GM12874 (cell line): Measurements from ENCODE around the gene POLR2H.

Source experiments
- TF ChIP-seq, protein P1 (sequence below): IDR thresholded peaks from 2 replicates; pipeline ENCODE4 v1.5.1; 2011; ENCODE audit warnings: low read depth, mild to moderate bottlenecking, control low read depth, low read length, moderate library complexity; ENCODE audit not compliant: insufficient read depth

Gene POLR2H

GRCh38 chr3:184328516-184328915 lies 33.0 kb upstream of the POLR2H start:
- TF ChIP-seq, protein P1, sequence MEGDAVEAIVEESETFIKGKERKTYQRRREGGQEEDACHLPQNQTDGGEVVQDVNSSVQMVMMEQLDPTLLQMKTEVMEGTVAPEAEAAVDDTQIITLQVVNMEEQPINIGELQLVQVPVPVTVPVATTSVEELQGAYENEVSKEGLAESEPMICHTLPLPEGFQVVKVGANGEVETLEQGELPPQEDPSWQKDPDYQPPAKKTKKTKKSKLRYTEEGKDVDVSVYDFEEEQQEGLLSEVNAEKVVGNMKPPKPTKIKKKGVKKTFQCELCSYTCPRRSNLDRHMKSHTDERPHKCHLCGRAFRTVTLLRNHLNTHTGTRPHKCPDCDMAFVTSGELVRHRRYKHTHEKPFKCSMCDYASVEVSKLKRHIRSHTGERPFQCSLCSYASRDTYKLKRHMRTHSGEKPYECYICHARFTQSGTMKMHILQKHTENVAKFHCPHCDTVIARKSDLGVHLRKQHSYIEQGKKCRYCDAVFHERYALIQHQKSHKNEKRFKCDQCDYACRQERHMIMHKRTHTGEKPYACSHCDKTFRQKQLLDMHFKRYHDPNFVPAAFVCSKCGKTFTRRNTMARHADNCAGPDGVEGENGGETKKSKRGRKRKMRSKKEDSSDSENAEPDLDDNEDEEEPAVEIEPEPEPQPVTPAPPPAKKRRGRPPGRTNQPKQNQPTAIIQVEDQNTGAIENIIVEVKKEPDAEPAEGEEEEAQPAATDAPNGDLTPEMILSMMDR = no peak

DNA sequence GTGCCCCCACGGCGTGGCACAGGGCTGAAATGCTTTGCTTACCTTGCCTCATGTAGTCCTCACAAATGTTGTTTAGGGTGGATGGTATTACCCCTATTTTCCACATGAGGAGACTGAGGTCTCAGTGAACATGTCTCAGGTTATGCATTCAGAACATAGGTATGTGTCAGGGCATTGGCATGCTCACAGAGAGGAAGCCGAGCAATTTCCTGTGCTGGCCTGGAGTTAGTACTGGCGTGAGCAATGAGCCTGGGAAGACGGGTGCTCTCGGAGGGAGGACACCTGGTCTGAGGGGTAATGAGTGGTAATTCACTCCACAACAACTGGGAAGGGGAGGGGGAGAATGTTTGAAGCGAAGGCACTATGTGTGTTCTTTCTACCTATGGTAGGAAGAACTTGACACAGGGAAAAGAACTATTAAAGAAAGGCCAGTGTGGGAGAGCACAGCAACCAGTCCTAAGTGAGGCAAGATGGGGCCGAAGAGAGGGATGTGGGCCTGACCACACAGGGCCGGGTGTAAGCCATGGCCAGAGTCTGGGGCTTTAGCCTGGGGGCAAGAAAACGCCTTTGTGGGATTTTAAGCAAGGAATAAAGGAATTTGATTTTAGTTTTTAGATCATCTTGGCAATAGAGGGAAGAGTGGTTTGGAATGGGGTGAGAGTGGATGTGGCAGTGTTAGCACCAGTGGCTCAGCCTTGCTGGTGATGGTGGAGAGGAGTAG lies 29.0 kb upstream of the POLR2H start:
- TF ChIP-seq, protein P1 = no peak

DNA sequence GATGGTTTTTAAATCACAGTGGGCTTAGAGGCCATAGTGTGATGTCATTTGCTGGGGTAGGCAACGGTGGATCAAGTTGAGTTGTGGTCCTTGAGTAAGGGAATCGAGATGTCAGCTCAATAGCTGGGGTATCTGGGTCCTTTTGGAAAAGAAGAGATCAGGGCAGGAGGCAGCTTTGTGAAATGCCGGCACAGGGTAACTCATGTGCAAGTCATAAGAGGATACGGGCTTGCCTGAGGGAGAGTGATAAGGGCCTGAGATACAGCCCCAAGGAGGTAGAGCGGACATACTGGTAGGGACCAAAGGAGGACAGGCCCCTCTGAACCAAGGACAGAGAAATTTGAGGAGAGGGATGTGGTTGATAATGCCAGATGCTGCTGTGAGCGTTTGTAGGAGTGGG lies 28.3 kb upstream of the POLR2H start:
- TF ChIP-seq, protein P1 = no peak

DNA sequence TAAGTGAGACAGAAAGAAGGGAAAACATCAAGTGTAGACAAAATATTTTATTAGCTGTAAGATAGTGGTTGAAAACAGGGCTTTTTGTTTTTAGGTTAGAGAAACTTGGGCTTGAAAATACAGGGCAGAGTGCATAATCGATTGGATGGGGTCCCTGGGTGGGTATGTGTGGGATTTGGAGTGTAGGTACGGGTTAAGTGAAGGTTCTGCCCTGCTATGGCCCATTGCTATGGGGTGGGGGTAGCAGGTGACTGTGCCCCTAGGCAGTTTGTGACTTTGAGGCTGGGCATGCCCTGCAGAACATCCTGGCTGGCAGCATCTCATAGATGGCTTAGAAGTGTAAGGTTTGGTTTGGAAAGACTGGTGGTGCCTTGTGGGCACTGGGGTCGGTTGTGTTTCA lies 27.8 kb upstream of the POLR2H start:
- TF ChIP-seq, protein P1 = no peak

- TF ChIP-seq, protein P1 = no peak
These were observed 26.9 kb upstream of the POLR2H start for GRCh38 chr3:184334470-184335158.

DNA sequence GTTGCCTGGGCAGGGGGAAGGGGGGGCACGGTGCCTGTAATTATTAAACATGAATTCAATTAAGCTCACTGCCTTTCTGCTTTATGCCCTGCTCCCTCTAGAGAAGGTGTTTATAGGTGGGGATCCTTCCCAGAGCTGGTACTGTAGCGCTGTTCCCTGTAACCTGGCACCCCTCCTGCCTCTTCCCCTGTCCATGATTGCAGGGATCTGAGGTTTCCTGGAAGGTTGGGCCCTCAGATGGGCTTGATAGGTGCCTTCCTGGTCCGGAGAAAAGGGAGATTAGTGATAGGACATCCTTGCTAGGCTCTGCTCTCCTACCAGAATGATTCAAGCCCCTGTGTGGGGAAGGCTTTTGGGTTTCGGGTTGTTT lies 26.2 kb upstream of the POLR2H start:
- TF ChIP-seq, protein P1 = no peak

DNA sequence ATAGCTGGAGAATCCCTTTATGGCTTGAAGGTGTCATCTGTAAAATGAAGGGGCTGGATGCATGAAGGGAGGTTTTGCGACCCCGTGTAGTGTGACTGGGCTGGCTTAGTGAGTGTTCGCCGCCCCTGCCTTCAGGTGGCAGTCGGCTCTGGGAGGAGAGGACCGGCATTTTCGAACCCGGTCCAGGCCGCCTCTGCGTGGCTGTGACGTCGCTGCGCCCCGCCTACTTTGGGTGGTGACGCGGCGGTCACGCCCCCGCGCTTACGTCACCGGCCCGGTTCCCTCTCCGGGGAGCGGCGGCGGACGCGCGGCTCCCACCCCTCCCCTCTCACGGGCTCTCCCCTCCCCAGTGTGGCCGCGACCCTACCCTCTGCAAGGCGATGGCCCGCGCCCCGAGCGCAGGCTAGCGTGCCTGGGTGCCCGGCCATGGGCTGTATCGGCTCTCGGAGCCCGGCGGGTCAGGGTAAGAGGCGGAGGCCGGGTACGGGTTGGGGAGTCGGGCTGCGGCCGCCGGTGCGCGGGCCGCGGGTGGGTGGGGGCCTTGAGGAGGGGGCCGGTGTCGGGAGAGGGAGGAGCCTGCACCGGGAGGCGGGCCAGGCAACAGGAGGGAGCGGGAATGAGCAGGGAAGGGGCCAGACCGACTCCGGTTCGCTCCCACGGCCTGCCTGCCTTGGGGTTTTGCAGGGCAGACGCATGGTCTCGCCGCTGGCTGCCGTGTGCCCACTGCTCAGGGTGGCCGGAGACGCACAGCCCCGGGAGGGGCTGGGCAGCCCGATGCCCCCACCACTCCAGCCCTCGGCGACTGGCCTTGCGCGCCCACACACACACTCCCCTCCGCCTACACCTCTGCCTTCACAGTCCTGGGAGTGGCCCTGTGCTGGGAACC lies 25.6 kb upstream of the POLR2H start:
- TF ChIP-seq, protein P1 = no peak
